ENCODE data around the gene JAKMIP1.

The JAKMIP1 gene

DNA sequence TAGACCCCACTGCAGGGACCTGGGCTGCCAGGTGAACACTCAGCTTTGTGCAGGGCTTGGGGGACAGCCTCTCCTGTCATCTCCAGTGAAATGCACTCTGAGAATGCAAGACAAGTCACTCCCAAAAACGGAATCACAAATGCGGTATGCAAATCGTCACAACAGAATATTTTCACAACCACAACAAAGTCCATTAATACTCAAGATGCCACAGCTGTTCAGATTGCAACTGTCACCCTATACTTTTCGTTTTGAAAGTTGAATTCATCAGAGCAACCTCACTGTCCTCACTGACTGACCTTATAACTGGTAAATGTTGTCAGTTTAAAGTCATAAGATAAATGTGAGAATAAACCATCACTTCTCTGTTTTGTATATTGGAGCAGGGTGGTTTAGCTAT is 16.6 kb downstream of the JAKMIP1 start:
- TF ChIP-seq, protein P1, sequence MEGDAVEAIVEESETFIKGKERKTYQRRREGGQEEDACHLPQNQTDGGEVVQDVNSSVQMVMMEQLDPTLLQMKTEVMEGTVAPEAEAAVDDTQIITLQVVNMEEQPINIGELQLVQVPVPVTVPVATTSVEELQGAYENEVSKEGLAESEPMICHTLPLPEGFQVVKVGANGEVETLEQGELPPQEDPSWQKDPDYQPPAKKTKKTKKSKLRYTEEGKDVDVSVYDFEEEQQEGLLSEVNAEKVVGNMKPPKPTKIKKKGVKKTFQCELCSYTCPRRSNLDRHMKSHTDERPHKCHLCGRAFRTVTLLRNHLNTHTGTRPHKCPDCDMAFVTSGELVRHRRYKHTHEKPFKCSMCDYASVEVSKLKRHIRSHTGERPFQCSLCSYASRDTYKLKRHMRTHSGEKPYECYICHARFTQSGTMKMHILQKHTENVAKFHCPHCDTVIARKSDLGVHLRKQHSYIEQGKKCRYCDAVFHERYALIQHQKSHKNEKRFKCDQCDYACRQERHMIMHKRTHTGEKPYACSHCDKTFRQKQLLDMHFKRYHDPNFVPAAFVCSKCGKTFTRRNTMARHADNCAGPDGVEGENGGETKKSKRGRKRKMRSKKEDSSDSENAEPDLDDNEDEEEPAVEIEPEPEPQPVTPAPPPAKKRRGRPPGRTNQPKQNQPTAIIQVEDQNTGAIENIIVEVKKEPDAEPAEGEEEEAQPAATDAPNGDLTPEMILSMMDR (IDR thresholded peaks at IDR 0.05; ENCODE audit: low read depth, low read length): no peak
- DNase-seq (ENCODE audit: low read depth, low spot score): no peak
- in situ Hi-C loops (cut with HindIII; ENCODE audit: low sequenced_read_pairs): no loop called here
- no peak overlapping the region for H3K4me3 ChIP-seq (ENCODE audit: low read depth, low read length)

DNA sequence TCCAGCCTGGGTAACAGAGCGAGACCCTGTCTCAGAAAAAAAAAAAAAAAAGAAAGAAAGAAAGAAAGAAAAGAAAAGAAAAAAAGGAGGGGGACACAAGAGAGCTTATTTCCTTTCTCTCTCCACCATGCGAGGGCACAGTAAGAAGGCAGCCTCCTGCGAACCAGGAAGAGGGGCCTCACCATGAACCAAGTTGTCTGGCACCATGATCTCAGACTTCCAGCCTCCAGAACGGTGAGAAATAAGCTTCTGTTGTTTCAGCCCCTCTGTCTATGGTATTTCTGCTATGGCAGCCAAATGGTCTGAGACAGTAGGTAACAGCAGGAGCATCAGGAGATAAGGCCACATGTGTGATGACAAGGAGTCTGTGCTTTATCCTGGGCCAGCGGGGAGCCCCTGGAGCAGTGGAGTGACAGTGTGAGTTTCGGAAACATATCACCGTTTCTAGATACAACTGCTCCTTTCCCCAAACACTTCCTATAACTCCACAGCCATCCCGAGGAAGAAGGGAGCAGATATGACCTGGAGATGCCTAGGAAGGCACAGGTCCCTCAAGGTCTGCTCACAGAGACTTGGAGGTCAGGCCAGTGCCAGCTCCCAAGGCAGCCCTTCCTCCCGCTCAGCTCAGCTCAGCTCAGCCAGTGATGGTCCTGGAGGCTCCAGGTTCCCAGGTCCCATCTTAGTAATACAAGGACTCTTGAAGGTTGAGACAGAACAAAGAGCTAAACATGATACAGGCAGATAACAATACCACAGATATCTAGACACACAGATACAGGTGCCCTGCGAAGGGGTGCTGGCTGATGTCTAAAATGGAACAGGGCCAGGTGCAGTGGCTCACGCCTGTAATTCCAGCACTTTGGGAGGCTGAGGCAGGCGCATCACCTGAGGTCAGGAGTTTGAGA is 17.7 kb downstream of the JAKMIP1 start:
- no peak for DNase-seq (ENCODE audit: low read depth, low spot score)
- in situ Hi-C loops (cut with HindIII; ENCODE audit: low sequenced_read_pairs): no loop called here
- H3K4me3 ChIP-seq (ENCODE audit: low read depth, low read length): no peak overlapping the region
- TF ChIP-seq, protein P1 (IDR thresholded peaks at IDR 0.05; ENCODE audit: low read depth, low read length): no peak

- no peak overlapping the region for H3K4me3 ChIP-seq (ENCODE audit: low read depth, low read length)
- no peak for DNase-seq (ENCODE audit: low read depth, low spot score)
- TF ChIP-seq, protein P1 (IDR thresholded peaks at IDR 0.05; ENCODE audit: low read depth, low read length): no peak
- in situ Hi-C loops (cut with HindIII; ENCODE audit: low sequenced_read_pairs): no loop called here
Observed at GRCh38 chr4:6180841-6181631, 19.3 kb downstream of the JAKMIP1 start.

DNA sequence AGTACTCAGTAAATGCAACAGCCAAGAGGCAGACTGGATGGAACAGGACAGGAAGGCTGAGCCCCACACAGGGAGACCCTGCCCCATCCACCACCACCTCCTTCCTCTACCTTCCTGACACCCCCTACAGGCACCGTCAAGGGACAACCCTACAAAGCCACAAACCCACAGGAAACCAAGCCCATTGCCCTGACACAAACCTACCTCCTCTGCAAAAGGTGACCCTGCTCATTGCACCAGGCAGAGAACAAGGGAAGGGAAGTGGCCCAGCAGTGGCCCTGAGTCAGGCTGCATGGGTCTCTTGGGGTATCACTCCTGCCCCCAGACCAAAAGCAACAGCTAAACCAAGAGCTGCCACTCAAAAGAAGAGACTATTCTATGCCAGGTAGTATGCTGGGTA is 21.0 kb downstream of the JAKMIP1 start:
- no peak overlapping the region for H3K4me3 ChIP-seq (ENCODE audit: low read depth, low read length)
- in situ Hi-C loops (cut with HindIII; ENCODE audit: low sequenced_read_pairs): no loop called here
- TF ChIP-seq, protein P1 (IDR thresholded peaks at IDR 0.05; ENCODE audit: low read depth, low read length): no peak
- no peak for DNase-seq (ENCODE audit: low read depth, low spot score)

- in situ Hi-C loops (cut with HindIII; ENCODE audit: low sequenced_read_pairs): no loop called here
- TF ChIP-seq, protein P1 (IDR thresholded peaks at IDR 0.05; ENCODE audit: low read depth, low read length): no peak
- DNase-seq (ENCODE audit: low read depth, low spot score): no peak
- no peak overlapping the region for H3K4me3 ChIP-seq (ENCODE audit: low read depth, low read length)
Observed at GRCh38 chr4:6178757-6179156, 21.6 kb downstream of the JAKMIP1 start.

GRCh38 chr4:6177587-6178197 is 22.7 kb downstream of the JAKMIP1 start:
- H3K4me3 ChIP-seq (ENCODE audit: low read depth, low read length): no peak overlapping the region
- in situ Hi-C loops (cut with HindIII; ENCODE audit: low sequenced_read_pairs): no loop called here
- TF ChIP-seq, protein P1 (IDR thresholded peaks at IDR 0.05; ENCODE audit: low read depth, low read length): no peak
- DNase-seq (ENCODE audit: low read depth, low spot score): no peak
